Hematopoietic multipotent progenitor cell treated with erythropoietin and hydrocortisone succinate and interleukin-3 and kit ligand, for 15 days (in vitro differentiated cells): Measurements from ENCODE around the gene SPTBN2.
A peak's percentile ranks its signal among the peaks of the same experiment; 100 is the strongest.

ENCODE experiments used
- DNase-seq: peaks from one replicate; pipeline ENCODE4 v3.0.0-alpha.2; 2015; ENCODE audit warnings: low spot score

SPTBN2 gene

DNA sequence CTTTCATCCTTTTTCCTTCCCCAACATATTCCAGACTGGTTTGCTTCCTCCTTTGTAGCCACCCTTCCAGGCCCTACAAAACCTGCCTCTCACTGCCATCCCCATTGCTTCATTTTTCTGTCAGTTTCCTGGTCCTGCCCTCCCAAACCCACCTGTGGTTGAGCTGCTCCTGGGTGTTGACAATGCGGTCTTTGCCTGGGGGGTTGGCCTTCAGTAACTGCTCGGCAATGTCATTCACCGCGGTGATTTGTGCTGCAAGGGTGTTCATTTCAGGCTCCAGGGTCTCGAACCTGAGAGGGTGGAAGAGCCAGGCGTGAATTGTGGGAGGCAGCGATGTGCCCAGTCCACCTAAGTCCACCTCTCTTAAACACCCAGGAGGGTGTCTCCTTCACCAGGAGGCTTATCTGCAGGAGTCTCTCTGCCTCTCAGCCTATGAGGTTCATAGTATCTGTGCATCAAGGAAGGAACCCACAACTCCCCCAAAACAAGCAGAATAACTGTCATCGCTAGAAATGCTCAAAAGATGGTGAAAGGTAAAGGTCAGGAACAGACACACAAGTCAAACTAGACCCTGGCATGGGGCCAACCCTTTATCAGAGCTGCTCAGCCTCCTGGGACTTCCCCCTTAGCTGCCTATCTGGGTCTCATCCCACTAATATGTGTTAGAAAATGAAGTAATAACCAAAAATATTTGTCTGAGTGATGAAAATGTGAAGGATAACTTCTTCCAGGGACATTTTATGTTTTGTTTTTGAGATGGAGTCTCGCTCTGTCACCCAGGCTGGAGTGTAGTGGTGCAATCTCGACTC lies 27.4 kb downstream of the SPTBN2 start:
- peak; percentile 89 for DNase-seq

DNA sequence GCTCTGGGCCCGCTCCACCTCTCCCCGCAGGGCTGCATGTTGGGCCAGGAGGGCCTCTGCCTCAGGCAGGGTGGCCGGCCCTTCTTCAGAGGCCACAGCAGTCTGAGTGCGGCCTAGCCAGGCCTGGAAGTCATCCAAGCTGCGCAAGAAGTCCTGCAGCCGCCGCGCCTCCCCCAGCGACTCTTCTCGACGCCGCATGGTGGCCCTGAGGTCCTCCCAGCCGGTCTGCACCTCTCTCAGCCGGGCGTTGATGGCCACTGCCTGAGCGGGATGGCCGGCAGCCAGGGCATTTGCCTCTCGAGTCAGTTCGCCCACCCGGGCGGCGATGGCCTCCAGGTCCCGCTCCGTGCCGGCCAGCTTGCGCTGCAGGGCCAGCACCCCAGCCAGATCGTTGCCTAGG lies 28.3 kb downstream of the SPTBN2 start:
- DNase-seq: no peak

DNA sequence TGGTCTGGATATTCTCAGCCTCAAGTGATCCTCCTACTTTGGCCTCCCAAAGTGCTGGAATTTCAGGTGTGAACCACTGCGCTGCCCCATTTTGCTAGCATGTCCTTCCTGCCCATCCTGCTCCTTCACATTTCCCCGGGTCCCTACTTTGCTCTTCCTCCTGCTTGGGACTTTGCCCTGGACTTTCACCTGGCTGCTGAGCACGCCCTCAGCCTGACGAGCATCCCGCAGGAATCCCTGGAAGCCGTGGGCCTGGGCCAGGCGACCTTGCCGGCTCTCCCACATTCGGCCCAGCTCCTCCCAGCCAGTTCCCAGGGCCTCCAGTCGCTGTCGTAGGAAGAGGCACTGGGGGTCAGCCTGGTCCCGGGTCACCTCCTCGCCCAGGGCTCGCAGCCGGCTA lies 28.7 kb downstream of the SPTBN2 start:
- no peak for DNase-seq

DNA sequence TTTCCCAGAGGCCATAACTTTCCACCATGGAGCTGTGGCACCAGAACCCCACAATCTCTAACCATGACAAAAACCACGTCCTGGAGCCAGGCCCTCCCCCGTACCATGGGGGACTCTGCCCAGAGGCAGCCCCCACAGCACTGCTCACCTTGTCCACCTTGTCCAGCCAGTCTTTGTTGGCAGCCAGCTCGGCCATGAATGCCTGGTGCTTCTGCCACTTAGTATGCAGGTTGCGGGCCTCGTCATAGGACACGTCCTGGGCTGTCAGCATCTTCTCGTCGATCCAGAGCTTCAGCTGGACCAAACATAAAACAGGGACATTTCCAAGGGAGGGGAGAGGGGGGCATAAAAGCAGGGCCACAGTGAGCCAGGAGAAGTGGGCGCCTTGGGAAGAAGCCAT lies 30.5 kb downstream of the SPTBN2 start:
- DNase-seq: no peak

DNA sequence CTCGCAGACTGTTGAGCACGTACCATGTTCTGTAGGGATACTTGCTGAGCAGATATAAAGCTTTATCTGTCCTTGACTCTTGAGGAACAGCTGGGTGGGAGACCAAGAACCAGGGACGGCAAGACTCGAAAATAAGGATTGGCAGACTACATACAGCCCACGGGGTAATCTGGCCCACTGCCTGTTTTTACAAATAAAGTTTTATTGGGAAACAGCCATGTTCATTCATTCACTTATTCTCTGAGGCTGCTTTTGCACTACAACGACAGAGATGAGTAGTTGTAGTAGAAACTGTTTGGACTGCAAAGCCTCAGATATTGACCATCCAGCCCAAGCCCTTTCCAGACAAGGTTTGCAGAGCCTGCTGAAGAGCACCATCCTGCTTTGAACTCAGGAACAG lies 31.0 kb downstream of the SPTBN2 start:
- DNase-seq: no peak

DNA sequence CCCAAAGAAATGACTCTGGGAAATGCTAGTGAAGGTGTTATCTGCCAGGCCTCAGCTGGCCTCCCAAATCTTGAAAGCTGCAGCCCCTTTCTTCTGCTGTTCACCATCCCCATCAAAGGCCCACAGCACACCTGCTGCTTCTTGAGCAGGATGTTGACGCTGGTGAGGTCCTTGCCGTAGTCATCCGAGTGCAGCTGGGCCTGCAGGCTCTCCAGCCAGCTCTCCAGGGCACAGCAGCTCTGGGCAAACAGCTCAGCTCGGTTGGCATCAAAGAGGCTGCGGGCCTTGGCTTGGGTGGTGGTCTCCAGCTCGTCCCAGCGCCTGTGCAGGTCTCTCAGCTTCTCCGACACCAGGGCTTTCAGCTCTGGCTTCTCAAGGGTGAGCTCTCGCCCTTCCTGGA lies 32.9 kb downstream of the SPTBN2 start:
- DNase-seq: no peak

DNA sequence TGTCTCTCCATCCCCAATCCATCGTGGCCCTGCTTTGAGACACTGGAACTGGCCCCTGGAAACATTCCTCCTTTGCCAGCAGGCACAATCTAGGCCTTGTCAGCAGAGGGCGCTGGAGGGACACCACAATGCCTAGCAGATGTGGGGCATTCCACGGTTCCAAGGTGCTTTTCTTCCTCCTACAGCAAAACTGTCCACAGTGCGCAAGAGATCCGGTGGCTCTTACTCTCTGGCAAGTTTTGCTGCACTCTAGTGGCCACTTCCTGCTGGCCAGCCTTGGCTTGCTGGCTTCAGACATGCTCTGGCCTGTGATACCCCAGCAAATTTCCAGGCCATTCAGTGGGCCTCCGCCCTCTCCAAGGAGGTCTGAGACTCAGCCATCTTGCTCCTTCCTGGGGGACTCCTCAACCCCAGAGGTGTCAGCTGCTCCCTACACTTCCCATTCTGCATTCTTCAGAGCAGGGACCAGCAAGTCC lies 34.2 kb downstream of the SPTBN2 start:
- peak; percentile 83 for DNase-seq

DNA sequence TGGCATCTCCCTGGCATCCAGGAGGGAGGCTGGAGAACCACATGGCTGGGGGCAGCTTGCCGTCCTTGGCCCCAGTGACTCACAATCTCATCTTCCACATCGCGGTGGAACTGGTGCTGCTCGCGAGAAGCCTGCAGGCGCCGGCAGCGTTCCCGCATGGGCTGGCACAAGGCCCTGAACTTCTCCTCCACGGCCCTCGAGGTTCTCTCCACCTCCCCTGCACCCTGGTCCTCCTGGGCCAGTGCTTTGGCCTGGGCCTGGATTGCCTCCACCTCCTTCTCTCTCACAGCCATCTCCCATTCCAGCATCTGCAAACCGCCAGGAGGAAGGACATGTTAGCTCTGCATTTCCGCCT lies 35.0 kb downstream of the SPTBN2 start:
- no peak for DNase-seq

DNA sequence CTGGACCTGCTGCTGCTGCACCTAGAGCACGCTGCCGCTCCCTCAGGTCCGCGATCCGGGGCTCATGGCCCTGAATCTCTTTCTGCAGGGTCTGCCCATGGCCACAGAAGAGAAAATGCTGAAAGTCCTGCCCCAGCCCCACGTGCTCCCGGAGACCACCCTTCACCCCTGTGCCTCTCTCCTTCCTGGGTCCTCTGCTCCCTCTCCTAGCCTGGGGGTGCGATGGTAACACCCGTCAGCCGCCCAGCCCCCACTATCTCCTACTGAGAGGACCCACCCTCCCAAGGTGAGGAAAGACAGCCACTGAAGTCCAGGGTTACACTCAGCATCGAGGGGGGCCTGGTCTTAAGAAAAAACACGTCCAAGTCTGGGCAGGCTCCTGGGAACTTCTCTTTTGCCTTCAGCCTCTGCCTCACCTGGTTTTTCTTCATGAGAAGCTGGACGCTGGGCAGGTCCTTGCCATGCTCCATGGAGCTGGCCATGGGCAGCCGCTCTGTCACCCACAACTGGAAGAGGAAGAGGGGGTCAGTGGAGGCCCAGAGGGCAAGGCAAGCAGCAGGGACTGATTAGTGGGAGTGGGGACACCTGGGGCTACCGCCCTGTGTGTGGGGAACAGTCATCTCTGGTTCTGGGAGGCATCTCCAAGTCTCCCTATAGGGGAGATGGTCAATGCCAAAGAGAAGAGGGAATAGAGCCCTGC lies 35.5 kb downstream of the SPTBN2 start:
- no peak for DNase-seq

DNA sequence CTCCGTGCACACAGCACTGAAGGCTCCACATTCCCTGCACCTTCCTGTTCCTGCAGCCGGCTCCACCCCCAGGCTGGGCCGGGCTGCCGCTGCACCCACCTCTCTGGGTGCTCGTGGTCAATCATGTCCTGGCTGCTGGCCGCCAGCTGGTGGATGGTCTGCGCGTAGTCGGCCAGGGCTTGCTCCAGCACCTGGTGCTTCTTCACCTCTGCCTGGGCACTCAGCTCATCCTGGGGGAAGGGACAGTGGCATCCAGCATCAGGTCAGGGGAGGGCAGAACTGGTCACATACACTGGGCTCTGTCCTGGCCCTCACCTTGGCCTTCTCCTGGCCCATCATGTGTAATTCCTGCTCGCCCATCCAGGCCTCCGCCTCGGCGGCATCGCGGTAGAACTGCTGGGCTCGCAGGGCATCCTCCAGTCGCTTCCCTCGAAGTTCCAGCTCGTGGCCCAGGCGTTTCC lies 36.1 kb downstream of the SPTBN2 start:
- DNase-seq: no peak

DNA sequence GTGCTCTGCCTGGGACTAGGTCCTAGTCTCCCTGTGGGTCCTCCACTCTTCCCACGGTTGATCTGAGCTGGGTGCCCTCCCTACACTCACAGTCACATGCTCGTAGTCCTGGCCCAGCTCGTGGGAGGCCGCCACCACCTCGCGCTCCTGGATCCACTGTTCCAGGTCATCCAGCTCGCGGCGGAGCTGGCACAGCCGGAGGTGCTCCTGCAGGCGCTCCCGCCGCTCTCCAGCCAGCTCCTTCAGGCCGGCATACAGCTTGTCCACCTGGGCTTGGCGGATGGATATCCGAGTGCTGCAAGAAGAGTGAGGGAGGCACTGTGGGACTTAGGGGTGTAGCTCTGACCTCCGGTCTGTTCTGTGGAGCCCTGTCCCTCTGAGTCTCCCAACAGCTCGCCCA lies 36.6 kb downstream of the SPTBN2 start:
- DNase-seq: no peak

DNA sequence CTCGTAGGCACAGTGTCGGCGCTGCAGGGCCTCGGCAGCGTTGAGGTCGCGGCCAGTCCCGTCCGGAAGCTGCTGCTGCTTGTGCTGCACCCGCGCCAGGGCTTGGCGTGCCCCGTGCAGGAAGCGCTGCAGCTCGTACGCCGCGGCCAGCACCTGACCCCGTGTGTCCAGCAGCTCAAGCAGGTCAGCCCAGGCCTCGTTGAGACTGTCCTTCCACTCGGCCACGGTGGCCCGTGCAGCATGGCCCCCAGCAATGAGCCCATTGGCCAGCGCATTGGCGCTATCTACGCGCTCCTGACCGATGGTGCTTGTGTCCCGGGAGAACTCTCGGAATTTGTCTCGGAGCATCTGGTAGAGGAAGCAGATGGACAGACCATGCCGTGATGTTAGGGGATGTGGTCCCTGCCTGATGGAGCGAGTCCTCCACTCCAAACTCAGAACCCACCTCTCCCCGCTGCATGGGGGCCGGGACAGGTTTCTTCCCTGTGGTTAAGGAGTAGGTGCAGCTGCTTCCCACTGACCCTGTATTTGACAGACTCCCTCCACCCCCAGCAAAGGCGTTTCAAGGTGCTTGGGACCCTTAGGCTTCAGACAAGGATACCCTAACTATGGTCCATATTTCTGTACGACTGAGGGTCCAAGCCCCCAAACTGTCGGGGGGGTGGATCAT lies 37.6 kb downstream of the SPTBN2 start:
- no peak for DNase-seq

DNA sequence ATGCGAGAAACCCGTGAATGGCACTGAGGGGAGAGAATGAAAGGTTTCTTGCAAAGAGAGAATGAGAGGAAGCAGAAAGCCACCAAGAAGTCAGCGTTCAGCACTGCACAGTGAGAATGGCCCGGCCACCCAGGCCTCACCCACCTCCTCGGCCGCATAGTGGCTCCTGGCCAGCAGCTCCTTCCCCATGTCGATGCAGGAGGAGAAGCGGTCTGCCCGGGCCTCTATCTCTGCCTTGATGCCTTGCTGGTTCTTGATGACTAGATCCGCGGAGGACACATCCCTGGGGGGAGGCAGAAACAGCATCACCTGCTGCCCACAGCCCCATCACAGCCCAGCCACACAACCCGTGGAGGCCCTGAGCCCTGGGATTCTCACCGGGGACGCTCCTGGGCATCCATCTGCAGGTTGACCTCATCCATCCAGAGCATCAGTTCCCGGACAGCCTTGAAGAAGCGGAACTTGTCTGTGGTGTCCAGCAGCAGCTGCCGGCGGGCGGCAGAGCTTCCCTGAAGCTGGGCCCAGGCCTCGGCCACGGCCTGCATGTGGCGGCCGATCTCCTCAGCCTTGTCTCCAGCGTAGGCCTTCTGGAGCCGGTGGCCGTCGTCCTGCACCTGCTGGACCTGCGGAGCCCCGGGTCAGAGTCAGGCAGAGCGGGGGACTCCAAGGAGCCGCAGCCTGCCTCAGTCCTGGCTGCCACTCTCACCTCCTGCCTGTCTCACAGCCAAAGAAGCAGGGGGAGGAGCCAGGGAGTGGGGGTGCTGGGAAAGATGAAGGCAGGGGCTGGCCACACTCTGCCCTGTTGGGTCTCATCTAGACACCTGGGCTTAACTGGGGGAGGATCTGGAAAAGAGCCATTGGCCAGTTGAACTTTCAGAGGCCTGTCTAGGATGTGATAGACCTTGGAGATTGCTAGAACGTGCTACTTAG lies 39.1 kb downstream of the SPTBN2 start:
- no peak for DNase-seq

DNA sequence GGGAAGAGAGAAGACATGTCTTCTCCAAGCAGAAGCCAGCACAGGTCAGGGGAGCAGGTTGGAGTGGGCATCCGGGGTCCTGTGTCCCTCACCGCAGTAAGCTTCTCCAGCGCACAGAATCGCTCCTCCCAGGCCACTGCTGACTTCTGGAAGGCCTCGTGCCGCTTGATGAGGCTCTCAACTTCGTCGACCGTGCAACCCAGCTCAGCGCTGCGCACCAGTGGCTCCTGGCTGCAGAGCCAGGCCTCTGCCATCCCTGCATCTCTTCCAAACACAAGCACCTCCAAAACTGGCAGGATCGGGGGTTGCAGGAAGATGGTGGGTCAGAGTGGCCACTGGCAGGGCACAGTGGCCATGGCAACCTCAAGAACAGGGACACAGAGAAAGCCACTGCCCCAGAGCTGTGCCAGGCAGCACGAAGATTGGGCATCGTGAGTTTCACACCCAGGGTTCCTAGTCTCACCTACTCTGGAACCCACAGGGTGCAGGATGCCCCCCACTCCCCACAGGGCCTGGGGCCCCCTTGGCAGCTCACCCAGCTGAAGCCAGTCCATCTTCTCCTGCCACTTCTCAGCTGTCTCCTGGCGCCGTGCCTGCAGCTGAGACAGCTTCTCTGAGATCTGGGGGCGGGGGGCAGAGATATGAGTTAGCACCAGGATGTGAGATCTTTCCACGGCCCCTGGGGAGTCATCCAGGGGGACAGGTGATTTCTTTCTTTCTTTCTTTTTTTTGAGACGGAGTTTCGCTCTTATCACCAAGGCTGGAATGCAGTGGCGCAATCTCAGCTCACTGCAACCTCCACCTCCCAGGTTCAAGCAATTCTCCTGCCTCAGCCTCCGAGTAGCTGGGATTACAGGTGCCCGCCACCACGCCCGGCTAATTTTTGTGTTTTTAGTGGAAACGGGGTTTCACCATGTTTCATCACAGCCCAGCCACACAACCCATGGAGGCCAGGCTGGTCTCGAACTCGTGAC lies 40.2 kb downstream of the SPTBN2 start:
- DNase-seq: no peak

DNA sequence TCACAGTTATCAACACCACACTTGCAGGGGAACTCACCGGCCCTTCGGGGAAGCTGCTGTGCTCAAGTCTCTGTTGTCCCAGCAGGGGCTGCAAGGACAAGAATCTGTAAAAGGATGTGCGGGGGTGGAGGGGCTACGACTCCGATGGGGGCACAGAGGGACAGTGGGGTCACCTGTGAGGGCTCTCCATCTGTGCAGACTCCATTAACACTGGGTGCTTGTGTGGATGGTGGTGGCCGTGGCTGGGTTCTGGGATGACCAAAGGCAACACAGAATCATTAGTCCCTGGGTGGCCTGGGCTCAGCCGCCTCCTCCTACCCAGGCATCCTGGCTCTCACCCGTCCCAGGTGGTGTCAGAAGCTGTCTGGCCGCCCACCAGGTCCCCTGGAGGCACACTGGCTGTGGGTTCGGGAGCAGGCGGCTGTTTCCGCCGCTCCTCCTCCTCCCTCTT lies 41.2 kb downstream of the SPTBN2 start:
- no peak for DNase-seq

DNA sequence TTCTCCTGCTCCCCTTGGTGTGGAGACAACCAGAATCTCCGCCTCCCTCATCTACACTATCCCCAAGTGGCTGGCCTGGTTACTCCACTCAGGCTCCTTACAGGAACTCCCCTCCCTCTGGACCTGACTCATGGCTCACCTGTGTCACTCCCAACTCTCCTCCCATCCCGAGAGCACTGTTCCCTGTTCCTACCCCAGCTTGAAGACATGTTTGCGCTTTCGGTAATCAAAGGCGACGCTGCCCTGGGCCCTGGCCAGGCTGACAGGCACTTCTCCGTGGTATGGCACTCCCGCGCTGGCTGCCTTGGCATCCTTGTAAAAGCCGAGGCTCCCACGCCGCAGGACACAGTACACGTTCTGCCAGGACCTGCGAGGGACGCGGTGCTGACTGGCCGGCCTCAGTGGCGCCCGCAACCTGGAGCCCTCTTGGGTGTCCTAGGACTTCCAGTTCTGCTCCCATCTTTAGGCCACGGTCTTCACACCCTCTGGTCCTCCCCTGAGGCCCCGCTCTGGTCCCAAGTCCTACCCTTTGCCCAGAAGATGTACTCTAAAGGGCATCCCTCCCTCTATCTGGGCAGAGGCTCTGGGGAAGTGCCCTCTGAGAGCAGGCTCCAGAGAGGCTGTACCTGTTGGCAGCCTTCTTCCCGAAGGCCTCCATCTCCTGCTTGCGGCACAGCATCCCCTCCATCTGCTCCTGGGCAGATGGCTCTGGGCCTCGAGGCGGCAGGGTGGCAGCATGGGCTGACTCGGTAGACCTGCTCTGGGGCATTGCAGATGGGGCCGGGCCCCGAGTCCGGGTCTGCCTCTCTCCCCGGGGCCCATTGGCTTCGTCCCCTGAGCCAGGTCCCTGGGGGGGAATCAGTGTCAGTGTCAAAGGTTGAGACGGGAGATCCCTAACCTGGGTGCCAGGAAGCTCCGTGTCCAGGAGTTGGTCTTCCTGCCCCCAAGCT lies 41.9 kb downstream of the SPTBN2 start:
- no peak for DNase-seq

DNA sequence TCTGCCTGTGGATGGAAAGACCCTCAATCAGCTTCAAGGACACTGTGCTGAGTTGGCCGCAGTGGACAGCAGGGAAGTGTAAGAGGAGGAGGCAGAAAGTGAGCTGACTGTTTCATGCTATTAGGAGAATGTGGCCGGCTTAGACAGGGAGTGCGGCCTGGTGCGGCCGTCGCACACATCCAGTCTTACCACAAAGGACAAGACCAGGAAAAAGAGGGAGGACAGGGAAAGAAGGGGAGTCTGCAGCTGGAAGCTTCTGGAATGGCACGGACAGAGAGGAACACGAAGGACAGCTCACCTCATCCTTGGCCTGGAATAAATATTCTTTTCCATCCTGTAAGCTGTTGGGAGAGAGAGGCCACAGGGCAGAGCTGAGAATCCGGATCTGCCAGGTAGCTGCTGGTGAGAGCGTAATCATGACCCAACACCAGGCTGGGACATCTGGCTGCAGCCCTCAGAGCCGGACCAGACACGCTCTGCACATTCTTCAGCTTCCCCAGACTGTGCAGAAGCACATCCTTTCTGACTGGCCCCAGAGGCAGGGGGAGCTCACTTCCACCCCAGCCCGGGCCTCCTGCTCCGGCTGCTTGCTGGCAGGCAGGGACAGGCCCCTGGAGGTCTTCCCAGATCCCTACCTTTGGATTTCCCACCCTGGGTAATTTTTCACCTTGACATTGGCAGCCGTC lies 42.8 kb downstream of the SPTBN2 start:
- DNase-seq: no peak

DNA sequence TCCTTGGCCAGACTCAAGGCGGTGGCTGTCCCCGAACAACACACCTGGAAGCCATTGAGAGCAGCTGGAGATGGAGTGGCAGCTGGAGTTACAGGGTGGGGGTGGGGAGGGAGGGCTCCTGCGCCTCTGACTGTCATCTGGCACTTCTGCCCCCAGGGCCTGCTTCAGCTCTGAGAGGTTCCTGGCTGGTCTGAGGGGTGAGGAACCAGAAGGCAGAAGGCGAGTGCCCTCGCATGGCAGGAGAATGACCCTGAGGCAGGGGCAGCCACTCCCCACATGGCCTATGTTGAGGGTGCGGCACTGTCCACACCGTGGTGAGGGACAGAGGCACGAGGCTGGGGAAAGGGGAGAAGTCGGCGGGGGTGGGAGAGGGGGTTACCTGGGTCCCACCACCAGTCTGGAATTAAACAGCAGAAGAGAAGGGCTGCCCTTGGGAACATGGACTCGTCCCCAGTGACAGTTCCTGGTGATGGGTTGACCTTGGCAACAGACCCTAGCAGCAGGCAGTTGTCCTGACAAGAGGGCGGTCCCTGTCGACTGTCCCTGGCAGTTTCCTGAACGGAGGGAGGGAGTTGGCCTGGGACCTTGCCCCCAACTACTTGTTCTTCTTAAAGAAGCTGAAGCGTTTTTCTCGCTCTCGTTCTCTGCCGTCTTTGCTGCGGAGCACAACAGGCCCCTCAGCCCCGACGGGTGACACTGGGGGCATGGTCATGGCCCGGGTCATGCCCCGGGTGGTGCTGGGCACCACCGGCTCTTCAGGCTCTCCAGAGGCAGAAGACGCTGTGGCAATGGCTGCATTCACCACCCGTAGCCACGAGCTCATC lies 43.5 kb downstream of the SPTBN2 start:
- DNase-seq: no peak
